ENCODE results near the gene CLEC20A.

CLEC20A gene

GRCh38 chr1:178498896-178499675 lies 2.3 kb upstream of the CLEC20A start:
- DNase-seq: peak in 1 of 2 donors; percentile 4

GRCh38 chr1:178497903-178498478 lies 1.2 kb upstream of the CLEC20A start:
- peak in 1 of 2 donors; percentile 3 for DNase-seq

- DNase-seq: peak in 1 of 2 donors; percentile 8
Observed at GRCh38 chr1:178495741-178496409, 889 bp downstream of the CLEC20A start.

DNA sequence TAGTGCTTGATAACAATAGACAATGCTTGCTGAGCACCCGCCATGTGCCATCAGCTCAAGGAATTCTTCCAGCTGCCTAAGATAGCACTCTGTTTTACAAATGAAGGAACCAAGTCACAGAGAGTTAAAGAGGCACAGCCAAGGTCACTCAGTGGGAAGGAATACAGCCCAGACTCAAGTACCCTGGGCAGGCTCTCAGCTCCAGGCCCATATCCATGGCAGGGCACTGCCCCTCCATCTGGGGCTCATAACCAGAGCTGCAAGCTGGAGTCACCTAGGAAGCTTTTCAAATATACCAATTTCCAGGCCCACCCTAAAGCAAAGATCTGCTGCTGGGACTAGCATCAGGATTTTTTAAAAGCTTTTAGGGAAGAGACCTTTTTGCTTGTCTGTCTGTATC lies 1.6 kb downstream of the CLEC20A start:
- DNase-seq: peak in 1 of 2 donors; percentile 6

GRCh38 chr1:178494569-178494971 lies 2.2 kb downstream of the CLEC20A start:
- peak in 1 of 2 donors; percentile 6 for DNase-seq

- no peak for DNase-seq
Observed at GRCh38 chr1:178493301-178493741, 3.4 kb downstream of the CLEC20A start.

DNA sequence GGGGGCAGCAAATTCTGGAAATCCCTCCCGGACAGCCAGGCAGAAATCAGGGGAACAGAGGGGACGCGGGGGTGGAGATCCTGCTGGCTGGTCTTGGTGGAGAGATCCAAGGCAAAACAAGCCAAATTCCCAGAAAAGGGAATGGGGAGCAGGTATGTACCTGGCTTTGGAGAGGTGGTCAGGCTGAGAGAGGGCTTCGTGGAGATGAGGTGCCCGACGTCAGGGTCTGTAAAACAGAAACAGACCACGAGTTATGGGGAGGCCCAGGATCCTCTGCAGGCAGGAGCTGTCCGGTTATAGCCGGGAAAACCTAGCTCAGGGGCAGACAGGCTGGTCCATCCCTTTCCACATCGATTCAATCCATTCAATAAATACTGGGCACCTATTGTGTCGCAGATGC lies 4.4 kb downstream of the CLEC20A start:
- DNase-seq: no peak

DNA sequence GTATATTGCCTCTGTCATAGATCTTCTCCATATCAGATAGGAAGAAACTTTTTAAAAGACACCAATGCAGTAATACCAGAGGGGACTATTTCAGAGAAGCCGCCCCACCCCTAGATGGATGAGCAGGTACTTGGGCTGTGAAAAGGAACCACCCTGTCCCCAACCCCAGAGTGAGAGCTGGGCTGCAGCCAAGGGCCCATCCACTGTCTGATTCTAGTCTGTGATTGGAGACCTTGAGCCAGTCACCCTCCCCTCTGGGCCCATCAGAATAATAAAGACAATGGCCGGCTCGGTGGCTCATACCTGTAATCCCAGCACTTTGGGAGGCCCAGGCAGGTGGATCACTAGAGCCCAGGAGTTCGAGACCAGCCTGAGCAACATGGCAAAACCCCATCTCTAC lies 5.0 kb downstream of the CLEC20A start:
- no peak for DNase-seq

DNA sequence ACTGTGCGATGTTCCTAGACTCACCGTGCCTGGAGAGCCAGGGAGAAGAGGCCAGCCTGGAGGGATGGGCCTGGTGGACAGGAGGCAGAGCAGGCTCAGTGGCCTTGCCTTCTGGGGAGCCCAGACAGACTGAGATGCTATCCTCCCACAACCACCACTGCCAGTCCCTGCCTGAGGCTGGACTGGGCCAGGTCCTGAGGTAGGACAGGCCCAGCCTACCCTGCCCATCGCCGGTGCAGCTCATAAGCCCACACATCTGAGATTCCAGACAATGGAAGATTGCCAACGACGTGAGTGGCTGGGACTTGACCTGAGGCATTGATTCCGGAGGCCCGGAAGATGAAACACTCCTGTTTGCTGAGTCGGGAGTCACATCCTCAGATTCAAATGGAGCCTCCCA lies 5.8 kb downstream of the CLEC20A start:
- no peak for DNase-seq

- DNase-seq: no peak
Observed at GRCh38 chr1:178490136-178490535, 6.6 kb downstream of the CLEC20A start.

DNA sequence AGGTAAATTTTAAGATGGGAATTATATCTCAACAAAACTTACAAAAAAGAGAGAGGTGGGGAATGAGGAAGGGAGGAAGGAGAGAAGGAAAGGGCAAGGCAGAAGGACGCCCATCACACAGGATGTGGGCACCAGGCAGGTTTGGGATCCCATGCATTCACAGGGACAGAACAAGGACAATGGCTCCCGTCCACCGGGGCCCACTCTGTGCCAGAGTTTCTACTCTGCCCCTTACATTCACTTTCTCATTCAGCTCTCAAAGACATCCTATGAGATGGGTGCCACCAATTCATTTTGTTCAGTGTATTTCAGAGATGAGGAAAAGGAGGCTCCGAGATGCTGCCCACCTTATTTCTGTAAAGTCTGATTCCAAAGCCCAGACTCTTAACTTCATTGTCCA lies 7.4 kb downstream of the CLEC20A start:
- no peak for DNase-seq

- no peak for DNase-seq
Observed at GRCh38 chr1:178488393-178488792, 8.4 kb downstream of the CLEC20A start.

DNA sequence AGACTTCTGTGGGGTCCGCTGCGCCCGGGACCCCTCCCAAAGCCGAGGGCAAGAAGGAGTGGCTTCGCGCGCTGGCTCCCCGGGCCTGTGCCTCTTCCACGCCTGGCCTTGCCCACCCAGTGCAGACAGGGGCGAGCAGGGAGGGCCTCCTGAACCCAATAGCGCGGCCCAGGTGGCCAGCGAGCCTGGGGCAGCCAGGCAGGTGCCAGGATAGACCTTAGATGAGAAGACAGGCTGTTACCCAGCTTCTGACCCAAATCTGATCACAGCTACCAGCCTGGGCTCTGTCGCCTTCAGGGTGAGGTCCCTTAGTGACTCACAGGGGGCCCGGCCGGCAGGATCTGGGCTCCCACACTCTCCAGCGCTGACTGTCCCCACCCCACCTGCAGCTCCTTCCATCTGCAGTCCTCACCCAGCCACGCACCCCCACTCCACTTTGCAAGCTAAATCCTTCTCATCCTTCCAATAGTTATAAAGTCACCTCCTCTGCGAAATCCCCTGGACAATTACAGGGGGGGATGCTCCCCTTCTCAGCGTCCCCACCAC lies 9.6 kb downstream of the CLEC20A start:
- DNase-seq: no peak

DNA sequence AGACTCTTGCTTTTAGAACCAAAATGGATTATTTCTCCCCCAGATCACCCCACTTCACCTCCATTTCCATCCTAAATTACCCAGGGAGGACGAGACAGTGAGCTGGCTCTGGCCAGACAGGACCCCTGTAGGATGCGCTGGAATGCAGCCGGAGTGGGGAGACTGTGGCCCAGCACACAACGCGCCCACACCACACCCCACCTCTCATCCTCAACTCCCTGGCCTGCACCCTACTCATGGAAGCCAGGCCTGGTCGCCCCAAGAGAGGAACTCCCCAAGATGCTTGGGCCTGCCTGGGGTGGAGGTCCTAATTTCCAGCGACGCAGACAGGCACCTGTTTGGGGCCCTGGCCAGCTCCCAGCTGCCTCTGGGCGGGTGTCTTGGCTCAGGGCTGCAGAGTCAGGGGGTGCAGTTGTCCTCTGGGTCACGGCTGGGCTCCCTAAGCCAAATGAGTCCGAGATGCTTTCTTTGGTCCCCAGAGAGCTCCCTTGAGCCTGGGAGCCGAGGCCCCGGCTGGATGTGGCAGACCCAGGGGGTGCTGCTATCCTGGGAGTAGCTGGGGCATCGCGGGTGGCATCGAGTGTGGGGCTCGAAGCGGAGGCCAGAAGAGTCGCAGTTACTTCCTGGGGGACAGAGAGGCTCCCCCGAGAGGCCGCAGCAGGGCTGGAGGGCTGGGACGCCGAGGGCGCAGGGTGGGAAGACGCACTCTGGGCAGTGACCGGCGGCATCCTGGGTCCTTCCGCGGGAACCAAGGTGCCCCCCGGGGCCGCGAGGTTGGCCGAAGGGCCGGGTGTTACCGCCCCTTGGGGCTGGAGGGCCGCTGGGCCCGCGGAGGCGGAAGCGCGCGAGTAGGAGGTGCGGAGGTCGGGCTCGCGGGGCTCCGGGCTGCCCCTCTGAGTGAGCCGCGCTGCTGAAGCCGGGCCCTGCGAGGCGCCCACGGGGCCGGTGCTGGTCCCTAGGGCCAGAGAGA lies 10.4 kb downstream of the CLEC20A start:
- DNase-seq: no peak

- DNase-seq: no peak
Observed at GRCh38 chr1:178485541-178485981, 11.2 kb downstream of the CLEC20A start.

DNA sequence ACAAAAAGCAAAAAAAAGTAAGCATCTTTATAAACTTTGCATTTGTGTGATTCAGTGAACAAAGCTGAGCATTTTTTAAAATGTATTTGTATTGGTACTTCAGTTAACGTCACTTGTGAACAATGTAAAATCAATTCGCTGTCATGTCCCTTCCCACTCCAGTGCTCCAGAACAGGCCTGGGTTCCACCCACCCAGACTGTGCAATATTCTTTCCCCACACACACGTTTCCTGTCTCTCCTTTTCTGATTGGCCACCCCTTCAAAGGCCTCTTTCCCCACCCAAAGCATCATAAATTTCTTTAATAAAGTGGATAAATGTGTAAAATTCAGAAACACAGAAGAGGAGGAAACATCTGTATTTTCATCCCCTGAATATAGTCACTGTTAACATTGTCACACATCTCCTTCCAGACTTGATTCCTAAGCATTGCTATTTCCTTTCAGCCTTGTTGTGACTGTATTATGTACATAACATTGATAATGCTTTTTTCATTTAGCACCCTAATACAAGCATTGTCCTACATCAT lies 12.0 kb downstream of the CLEC20A start:
- no peak for DNase-seq

- no peak for DNase-seq
Observed at GRCh38 chr1:178483251-178483957, 13.4 kb downstream of the CLEC20A start.

- no peak for DNase-seq
Observed at GRCh38 chr1:178477841-178478240, 18.9 kb downstream of the CLEC20A start.

GRCh38 chr1:178477373-178477772 lies 19.4 kb downstream of the CLEC20A start:
- DNase-seq: no peak

DNA sequence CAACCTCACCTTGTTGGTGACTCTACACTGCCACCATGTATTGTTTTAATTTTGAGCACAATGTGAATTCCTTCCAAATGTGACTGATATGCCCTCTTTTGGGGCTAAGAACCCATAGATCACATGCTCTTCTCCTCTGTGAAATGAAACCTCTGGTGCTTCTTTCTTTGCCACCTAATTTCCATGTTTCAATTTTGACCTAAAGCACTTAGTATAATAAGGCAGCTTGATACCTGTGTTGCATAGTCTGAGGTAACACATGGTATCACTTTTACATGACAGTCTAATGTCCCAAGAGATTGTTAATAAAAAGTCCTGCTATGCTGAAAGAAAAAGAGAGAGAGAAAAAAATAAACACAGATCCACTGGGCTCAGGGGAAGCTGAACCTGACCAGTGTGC lies 24.2 kb downstream of the CLEC20A start:
- DNase-seq: no peak

DNA sequence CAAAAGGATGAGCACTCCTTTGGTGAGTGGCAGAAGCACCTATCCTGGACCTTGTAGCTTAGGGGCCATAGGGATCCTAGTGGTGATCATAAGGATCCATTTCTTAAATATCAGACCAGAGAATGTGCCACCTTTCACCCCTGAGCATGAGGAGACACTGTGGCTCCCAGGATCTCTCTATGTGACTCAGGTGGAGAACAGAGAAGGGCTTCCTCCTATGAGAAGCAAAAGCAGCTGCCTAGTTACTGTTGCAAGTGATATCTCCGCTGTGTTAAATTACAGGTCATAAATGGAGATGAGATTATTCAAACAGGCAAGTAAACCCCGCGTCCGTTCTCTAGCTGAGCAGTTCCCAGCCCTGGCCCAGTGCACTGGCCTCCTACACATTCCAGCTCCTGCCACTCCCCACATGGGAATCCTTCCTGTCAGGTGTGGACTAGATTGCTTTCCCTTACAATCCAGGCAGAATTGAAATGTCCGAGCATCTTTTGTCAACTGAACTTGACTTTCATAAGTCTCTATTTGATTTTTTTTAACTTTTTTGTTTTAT lies 26.3 kb downstream of the CLEC20A start:
- DNase-seq: no peak
